Activated T-helper 1 cell treated with anti-CD3 and anti-CD28 coated beads, Interleukin-12 subunit alpha, Interleukin-12 subunit beta, Interleukin-2, Interleukin-4 antibody, amounts not matched to agents 30 ng/mL and 10 ng/mL and 1 ng/mL, durations not matched to agents 14 hours and 24 hours and 36 hours (primary cell): ENCODE results near the gene CADPS. TPM values are rescaled to one million over a fixed set of nuclear protein-coding genes. Genes with fewer than 3 reads are reported as not detected.

Experiments
- DNase-seq: peaks from one replicate; pipeline ENCODE4 v3.0.0; 2021; ENCODE audit warnings: low spot score
- H3K27ac Mint-ChIP-seq: one replicate; pipeline ENCODE4 v1.8.0; 2021; ENCODE audit warnings: mild to moderate bottlenecking, mixed read lengths
- H3K27me3 Mint-ChIP-seq: one replicate; pipeline ENCODE4 v1.8.0; 2022; ENCODE audit warnings: mild to moderate bottlenecking, moderate library complexity, mixed read lengths; ENCODE audit not compliant: insufficient read depth
- H3K36me3 Mint-ChIP-seq: one replicate; pipeline ENCODE4 v1.8.0; 2021; ENCODE audit warnings: low read depth, mixed read lengths
- H3K4me1 Mint-ChIP-seq: one replicate; pipeline ENCODE4 v1.8.0; 2021; ENCODE audit warnings: low read depth, mixed read lengths
- H3K4me3 Mint-ChIP-seq: one replicate; pipeline ENCODE4 v1.8.0; 2021; ENCODE audit warnings: mild to moderate bottlenecking, moderate library complexity, mixed read lengths
- H3K9me3 Mint-ChIP-seq: one replicate; pipeline ENCODE4 v1.8.0; 2021; ENCODE audit warnings: mixed read lengths
- intact Hi-C: fragments of 100-400 bp; cut with micrococcal nuclease; formaldehyde crosslinking; loops from one replicate; pipeline ENCODE4 v1.15.1; 2024
- total RNA-seq: library from RNA; stranded (reverse); gene quantifications from 2 replicates; pipeline ENCODE4 v1.2.3, GENCODE V29; 2022

CADPS gene
- total RNA-seq, 1 donor from 2014 or later = not detected

DNA sequence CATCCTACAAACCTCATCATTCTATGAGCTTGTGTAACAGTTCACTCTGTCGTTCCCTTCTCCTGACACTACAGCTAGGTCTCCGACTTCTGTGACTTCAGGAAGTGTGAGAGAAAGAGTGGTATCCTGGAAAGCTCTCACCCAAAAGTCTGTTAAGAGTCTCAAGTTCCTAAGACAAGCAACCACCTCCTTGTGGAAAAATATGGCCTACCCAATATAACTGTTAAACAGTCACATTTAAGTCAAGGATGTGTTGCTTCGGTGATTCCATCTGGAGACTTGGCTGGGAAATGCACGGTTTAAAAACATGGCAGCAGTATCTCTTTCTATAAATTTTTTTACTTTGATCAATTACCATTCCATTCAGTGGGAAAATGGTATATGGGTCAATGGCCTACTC, 515.7 kb downstream of the CADPS start:
- intact Hi-C loops = no loop called here
- no peak overlapping the region for H3K4me3 Mint-ChIP-seq
- H3K9me3 Mint-ChIP-seq = no peaks in the 10 kb centered on the region
- no peak for DNase-seq
- no peak overlapping the region for H3K27ac Mint-ChIP-seq
- H3K27me3 Mint-ChIP-seq = peaks cover 3% of the 10 kb centered on the region
- no peaks in the 10 kb centered on the region for H3K36me3 Mint-ChIP-seq
- no peaks in the 10 kb centered on the region for H3K4me1 Mint-ChIP-seq

DNA sequence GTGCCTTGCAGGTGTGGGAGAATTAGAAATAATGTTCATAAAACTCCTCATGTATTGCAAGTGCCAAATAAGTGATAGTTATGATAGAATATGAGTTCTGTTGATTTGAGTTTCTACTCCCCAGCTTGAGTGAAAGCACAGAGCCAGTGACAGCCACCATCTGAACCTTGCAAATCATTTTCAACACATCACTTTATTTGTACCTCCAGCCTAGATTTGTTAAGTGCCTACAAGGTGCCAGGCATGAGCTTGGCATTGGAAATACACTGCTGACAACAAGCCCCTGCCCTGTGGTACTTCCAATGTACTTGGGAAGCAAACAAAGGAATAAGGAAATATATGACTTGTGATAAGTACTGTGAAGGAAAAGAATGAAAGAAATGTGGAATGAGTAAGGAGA, 518.9 kb downstream of the CADPS start:
- H3K9me3 Mint-ChIP-seq = no peaks in the 10 kb centered on the region
- H3K4me3 Mint-ChIP-seq = no peak overlapping the region
- H3K27ac Mint-ChIP-seq = no peak overlapping the region
- H3K4me1 Mint-ChIP-seq = no peaks in the 10 kb centered on the region
- no peaks in the 10 kb centered on the region for H3K27me3 Mint-ChIP-seq
- no peak for DNase-seq
- H3K36me3 Mint-ChIP-seq = no peaks in the 10 kb centered on the region
- intact Hi-C loops = no loop called here

DNA sequence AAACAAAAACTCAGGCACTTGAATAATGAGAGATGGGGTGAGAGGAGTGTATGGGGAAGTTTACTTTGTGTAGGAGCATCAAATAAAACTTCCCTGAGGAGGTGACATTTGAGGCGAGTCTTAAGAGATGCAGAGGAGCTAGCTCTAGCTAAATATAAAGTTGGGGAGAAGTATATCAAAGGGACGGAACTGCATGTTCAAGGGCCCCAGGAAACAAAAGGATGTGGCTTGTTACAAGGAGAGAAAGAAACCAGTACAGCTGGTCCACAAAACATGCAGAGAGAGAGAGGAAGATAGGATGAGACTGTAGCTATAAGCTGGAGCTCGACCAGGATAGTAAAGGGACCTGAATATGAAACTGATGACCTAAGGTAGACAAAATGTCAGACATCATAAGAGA, 519.5 kb downstream of the CADPS start:
- H3K36me3 Mint-ChIP-seq = no peaks in the 10 kb centered on the region
- H3K4me1 Mint-ChIP-seq = no peaks in the 10 kb centered on the region
- DNase-seq = no peak
- H3K4me3 Mint-ChIP-seq = no peak overlapping the region
- H3K27me3 Mint-ChIP-seq = no peaks in the 10 kb centered on the region
- no peak overlapping the region for H3K27ac Mint-ChIP-seq
- intact Hi-C loops = no loop called here
- H3K9me3 Mint-ChIP-seq = no peaks in the 10 kb centered on the region
